Fibroblast of lung (primary cell): ENCODE results near the gene HOXD11.

Experiments used
- CTCF ChIP-seq, 2 donors: IDR thresholded peaks in 1 of 2; conservative IDR thresholded peaks in 1 of 2; 1 replicate in 1 of 2; 2 replicates in 1 of 2; pipeline ENCODE4 v1.5.1; 2011 to 2012; ENCODE audit warnings: low read length in 2 of 2, control low read depth in 1 of 2, inconsistent platforms in 1 of 2, low read depth in 1 of 2, mild to moderate bottlenecking in 1 of 2
- EZH2 ChIP-seq: IDR thresholded peaks from 2 replicates; pipeline ENCODE4 v1.5.1; 2012; ENCODE audit warnings: low read length, control low read depth, mild to moderate bottlenecking; ENCODE audit errors: missing control alignments

GRCh38 chr2:176111309-176111663 lies 4.2 kb downstream of the HOXD11 start:
- TF ChIP-seq CTCF (conservative IDR thresholded peaks at IDR 0.05 in 1 of 2, IDR thresholded peaks at IDR 0.05 in 1 of 2; ENCODE audit: low read depth in 1 of 2, low read length in 2 of 2) (peak; percentile 49 to 62), EZH2 (no peak)
